H9 (cell line): ENCODE data around the gene OXER1. TPM values are rescaled to one million over a fixed set of nuclear protein-coding genes. Genes with fewer than 3 reads are reported as not detected.

Experiments
- DNase-seq: peaks from one replicate; pipeline ENCODE4 v3.0.0-alpha.2; 2017
- H2AFZ ChIP-seq: one replicate; pipeline ENCODE4 v1.6.1; 2013; ENCODE audit warnings: mild to moderate bottlenecking, low read length, control low read depth, moderate library complexity
- H2AK5ac ChIP-seq: 2 replicates; pipeline ENCODE4 v1.6.1; 2013; ENCODE audit warnings: low read length, control low read depth, mixed read lengths; ENCODE audit not compliant: insufficient read length
- H2BK120ac ChIP-seq: one replicate; pipeline ENCODE4 v1.6.1; 2013; ENCODE audit warnings: low read depth, mild to moderate bottlenecking, low read length, control low read depth, inconsistent platforms; ENCODE audit not compliant: poor library complexity, severe bottlenecking
- H2BK12ac ChIP-seq: 2 replicates; pipeline ENCODE4 v1.6.1; 2013; ENCODE audit warnings: low read length, control low read depth, mixed read lengths, low read depth; ENCODE audit not compliant: insufficient read length
- H2BK15ac ChIP-seq: 2 replicates; pipeline ENCODE4 v1.6.1; 2013; ENCODE audit warnings: low read depth, low read length, control low read depth
- H2BK20ac ChIP-seq: one replicate; pipeline ENCODE4 v1.6.1; 2013; ENCODE audit warnings: low read depth, mild to moderate bottlenecking, low read length, control low read depth, inconsistent platforms; ENCODE audit not compliant: poor library complexity, severe bottlenecking
- H2BK5ac ChIP-seq: 2 replicates; pipeline ENCODE4 v1.6.1; 2013; ENCODE audit warnings: low read length, control low read depth, mixed read lengths; ENCODE audit not compliant: insufficient read length
- H3K14ac ChIP-seq: 2 replicates; pipeline ENCODE4 v1.6.1; 2013; ENCODE audit warnings: low read length, control low read depth; ENCODE audit not compliant: insufficient read depth
- H3K18ac ChIP-seq: 2 replicates; pipeline ENCODE4 v1.6.1; 2013; ENCODE audit warnings: low read depth, mild to moderate bottlenecking, mixed read lengths, low read length, control low read depth; ENCODE audit not compliant: insufficient read length
- H3K23ac ChIP-seq: 2 replicates; pipeline ENCODE4 v1.6.1; 2013; ENCODE audit warnings: low read length, control low read depth, mixed read lengths, low read depth; ENCODE audit not compliant: insufficient read length
- H3K23me2 ChIP-seq: 2 replicates; pipeline ENCODE4 v1.6.1; 2013; ENCODE audit warnings: low read depth, mild to moderate bottlenecking, mixed read lengths, low read length, control low read depth; ENCODE audit not compliant: insufficient read length, poor library complexity, severe bottlenecking
- H3K27ac ChIP-seq: 2 replicates; pipeline ENCODE4 v1.5.1; 2013; ENCODE audit warnings: low read length, control low read depth, mixed read lengths, low read depth; ENCODE audit not compliant: insufficient read length
- H3K27me3 ChIP-seq: 2 replicates; pipeline ENCODE4 v1.6.1; 2013; ENCODE audit warnings: low read length, control low read depth, inconsistent platforms; ENCODE audit not compliant: insufficient read depth
- H3K4ac ChIP-seq: 2 replicates; pipeline ENCODE4 v1.6.1; 2013; ENCODE audit warnings: low read depth, mild to moderate bottlenecking, control low read depth, inconsistent platforms, low read length, moderate library complexity
- H3K4me1 ChIP-seq: 2 replicates; pipeline ENCODE4 v1.6.1; 2013; ENCODE audit warnings: low read length, control low read depth, inconsistent platforms; ENCODE audit not compliant: insufficient read depth
- H3K4me2 ChIP-seq: 2 replicates; pipeline ENCODE4 v1.6.1; 2013; ENCODE audit warnings: low read length, control low read depth, mixed read lengths; ENCODE audit not compliant: insufficient read length, insufficient read depth
- H3K56ac ChIP-seq: 2 replicates; pipeline ENCODE4 v1.6.1; 2013; ENCODE audit warnings: low read depth, mild to moderate bottlenecking, mixed read lengths, low read length, control low read depth; ENCODE audit not compliant: insufficient read length
- H3K79me1 ChIP-seq: 2 replicates; pipeline ENCODE4 v1.6.1; 2013; ENCODE audit warnings: low read depth, mild to moderate bottlenecking, moderate library complexity, low read length, control low read depth, inconsistent platforms; ENCODE audit not compliant: insufficient read depth, poor library complexity, severe bottlenecking
- H3K79me2 ChIP-seq: 2 replicates; pipeline ENCODE4 v1.6.1; 2013; ENCODE audit warnings: low read length, control low read depth, inconsistent platforms; ENCODE audit not compliant: insufficient read depth
- H3K9ac ChIP-seq: 2 replicates; pipeline ENCODE4 v1.6.1; 2013; ENCODE audit warnings: low read length, control low read depth, mixed read lengths; ENCODE audit not compliant: insufficient read length; ENCODE audit errors: extremely low read depth
- H3K9me3 ChIP-seq: one replicate; pipeline ENCODE4 v1.6.1; 2013; ENCODE audit warnings: low read depth, low read length, inconsistent platforms; ENCODE audit not compliant: control insufficient read depth
- H3T11ph ChIP-seq: one replicate; pipeline ENCODE4 v1.6.1; 2013; ENCODE audit warnings: mild to moderate bottlenecking, low read length, control low read depth, inconsistent platforms
- H4K20me1 ChIP-seq: one replicate; pipeline ENCODE4 v1.6.1; 2013; ENCODE audit not compliant: control insufficient read depth, insufficient read length, insufficient read depth
- H4K5ac ChIP-seq: 2 replicates; pipeline ENCODE4 v1.6.1; 2013; ENCODE audit warnings: low read depth, mild to moderate bottlenecking, mixed read lengths, low read length, control low read depth; ENCODE audit not compliant: insufficient read length
- H4K8ac ChIP-seq: replicated peaks from 2 replicates; pipeline ENCODE4 v1.6.1; 2013; ENCODE audit warnings: low read length, control low read depth, mixed read lengths, low read depth; ENCODE audit not compliant: insufficient read length
- H4K91ac ChIP-seq: 2 replicates; pipeline ENCODE4 v1.6.1; 2013; ENCODE audit warnings: low read depth, mild to moderate bottlenecking, moderate library complexity, mixed read lengths, low read length, control low read depth; ENCODE audit not compliant: insufficient read length
- H3K27ac Mint-ChIP-seq, 3 experiments: 2 replicates in 2 of 3; 3 replicates in 1 of 3; pipeline ENCODE4 v1.8.0; 2020 to 2021; ENCODE audit warnings: mixed read lengths in 3 of 3, mild to moderate bottlenecking in 1 of 3, moderate library complexity in 1 of 3
- H3K27me3 Mint-ChIP-seq: 2 replicates; pipeline ENCODE4 v1.8.0; 2021; ENCODE audit warnings: low read depth, mild to moderate bottlenecking, moderate library complexity, mixed read lengths
- H3K36me3 Mint-ChIP-seq, 3 experiments: 2 replicates in 2 of 3; 3 replicates in 1 of 3; pipeline ENCODE4 v1.8.0; 2020 to 2021; ENCODE audit warnings: low read depth in 3 of 3, mixed read lengths in 3 of 3; ENCODE audit not compliant: insufficient read depth in 1 of 3
- H3K4me1 Mint-ChIP-seq, 2 experiments: 2 replicates each; pipeline ENCODE4 v1.8.0; 2020; ENCODE audit warnings: mixed read lengths in 2 of 2
- H3K4me3 Mint-ChIP-seq, 2 experiments: 2 replicates in 1 of 2; 3 replicates in 1 of 2; pipeline ENCODE4 v1.8.0; 2020 to 2021; ENCODE audit warnings: mild to moderate bottlenecking in 2 of 2, mixed read lengths in 2 of 2, moderate library complexity in 1 of 2
- H3K9me3 Mint-ChIP-seq, 2 experiments: 2 replicates in 1 of 2; 3 replicates in 1 of 2; pipeline ENCODE4 v1.8.0; 2020; ENCODE audit warnings: mild to moderate bottlenecking in 2 of 2, mixed read lengths in 2 of 2, moderate library complexity in 1 of 2
- WGBS: extraction: QIAGEN DNeasy Blood & Tissue Kit; methylation state at CpG from one replicate; pipeline ENCODE4 v1.1.7; 2013; ENCODE audit warnings: missing lambda C conversion rate, low lambda C conversion rate, mixed read lengths; ENCODE audit not compliant: insufficient read length; ENCODE audit errors: extremely low coverage; 5-methylcytosine and 5-hydroxymethylcytosine counted together
- total RNA-seq: library from RNA; stranded (reverse); gene quantifications from 2 replicates; pipeline ENCODE4 v1.2.1, GENCODE V29; 2021
- TF ChIP-seq, protein P1 (sequence below): fragments of 200-600 bp; sonication (generic); conservative IDR thresholded peaks from 3 replicates; pipeline ENCODE4 v1.8.0; 2021; ENCODE audit warnings: antibody characterized with exemption, mild to moderate bottlenecking

Gene OXER1
- total RNA-seq, 1 experiment from 2014 or later: 1.6 TPM

DNA sequence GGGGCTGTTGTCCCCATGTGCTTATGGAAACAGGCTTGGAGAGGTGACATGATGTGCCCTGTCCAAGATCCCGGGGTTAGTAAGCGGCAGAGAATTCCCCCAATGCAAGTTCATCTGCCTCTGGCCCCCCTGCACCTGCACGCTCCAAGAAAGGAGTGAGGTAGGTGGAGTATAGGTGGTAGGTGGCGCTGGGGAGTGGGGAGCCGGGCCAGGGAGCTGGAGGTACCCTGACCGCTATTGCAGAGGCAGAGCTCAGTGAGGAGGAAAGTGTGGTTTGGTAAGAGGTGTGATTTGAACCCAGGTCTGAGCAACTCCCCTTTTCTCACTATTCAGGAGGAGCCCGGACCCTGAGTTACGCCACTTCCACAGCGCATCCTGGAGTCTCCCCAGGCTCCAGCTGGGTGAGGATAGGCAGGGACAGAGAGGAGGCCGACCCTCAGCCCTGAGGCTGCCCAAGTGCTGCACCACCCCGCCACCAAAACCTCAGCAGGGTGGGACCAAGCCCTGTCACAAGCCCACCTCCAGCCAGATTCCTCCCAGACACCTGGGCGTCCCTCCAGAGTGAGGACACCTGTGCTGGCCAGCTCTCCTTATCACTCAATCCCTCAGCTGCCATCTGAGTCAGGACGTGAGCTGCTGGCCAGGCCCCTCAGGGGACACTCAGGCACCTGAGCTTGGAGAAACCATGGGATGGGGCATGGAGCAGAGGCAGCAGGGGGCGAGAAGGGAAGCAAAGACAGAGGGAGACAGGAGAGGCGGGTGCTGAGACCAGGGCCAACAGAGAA is 22.8 kb upstream of the OXER1 start:
- WGBS: no CpG with 5 or more reads among the region's 15 CpGs
- H3K27me3 ChIP-seq: peaks cover 4% of the 10 kb centered on the region; the same call in 1 of the 2 replicates
- Mint-ChIP-seq H3K4me1 (peaks cover 7 to 36% of the 10 kb centered on the region in 2 experiments), H3K36me3 (peaks cover 3 to 13% (median 11%) of the 10 kb centered on the region in 3 experiments), H3K27me3 (peaks cover 20% of the 10 kb centered on the region), H3K27ac (no peak overlapping the region; a peak in 1 of 7 replicates), H3K4me3 (no peak overlapping the region), H3K9me3 (peaks cover 4 to 7% of the 10 kb centered on the region in 2 experiments; a peak in 4 of 5 replicates)
- H3K27ac ChIP-seq: no peak overlapping the region
- H4K91ac ChIP-seq: no peak overlapping the region
- no peak overlapping the region for H3K56ac ChIP-seq
- H2BK12ac ChIP-seq: no peak overlapping the region
- no peak overlapping the region for H2BK20ac ChIP-seq
- no peak overlapping the region for H3K4me2 ChIP-seq
- H3K14ac ChIP-seq: no peak overlapping the region
- H2BK15ac ChIP-seq: no peak overlapping the region
- no peak overlapping the region for H3K4ac ChIP-seq
- H2AFZ ChIP-seq: no peak overlapping the region
- no peak overlapping the region for H2BK5ac ChIP-seq
- no peak overlapping the region for H3T11ph ChIP-seq
- no peak for DNase-seq
- H4K5ac ChIP-seq: no peak overlapping the region
- H3K23ac ChIP-seq: no peak overlapping the region
- TF ChIP-seq, protein P1, sequence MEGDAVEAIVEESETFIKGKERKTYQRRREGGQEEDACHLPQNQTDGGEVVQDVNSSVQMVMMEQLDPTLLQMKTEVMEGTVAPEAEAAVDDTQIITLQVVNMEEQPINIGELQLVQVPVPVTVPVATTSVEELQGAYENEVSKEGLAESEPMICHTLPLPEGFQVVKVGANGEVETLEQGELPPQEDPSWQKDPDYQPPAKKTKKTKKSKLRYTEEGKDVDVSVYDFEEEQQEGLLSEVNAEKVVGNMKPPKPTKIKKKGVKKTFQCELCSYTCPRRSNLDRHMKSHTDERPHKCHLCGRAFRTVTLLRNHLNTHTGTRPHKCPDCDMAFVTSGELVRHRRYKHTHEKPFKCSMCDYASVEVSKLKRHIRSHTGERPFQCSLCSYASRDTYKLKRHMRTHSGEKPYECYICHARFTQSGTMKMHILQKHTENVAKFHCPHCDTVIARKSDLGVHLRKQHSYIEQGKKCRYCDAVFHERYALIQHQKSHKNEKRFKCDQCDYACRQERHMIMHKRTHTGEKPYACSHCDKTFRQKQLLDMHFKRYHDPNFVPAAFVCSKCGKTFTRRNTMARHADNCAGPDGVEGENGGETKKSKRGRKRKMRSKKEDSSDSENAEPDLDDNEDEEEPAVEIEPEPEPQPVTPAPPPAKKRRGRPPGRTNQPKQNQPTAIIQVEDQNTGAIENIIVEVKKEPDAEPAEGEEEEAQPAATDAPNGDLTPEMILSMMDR: peak; percentile 27; the same call in 1 of the 3 replicates
- H3K9ac ChIP-seq: no peak overlapping the region
- no peaks in the 10 kb centered on the region for H3K23me2 ChIP-seq
- no peaks in the 10 kb centered on the region for H3K9me3 ChIP-seq
- H4K8ac ChIP-seq: no peak overlapping the region
- H3K79me1 ChIP-seq: no peaks in the 10 kb centered on the region
- no peak overlapping the region for H2AK5ac ChIP-seq
- no peaks in the 10 kb centered on the region for H3K4me1 ChIP-seq
- H3K79me2 ChIP-seq: no peaks in the 10 kb centered on the region
- H2BK120ac ChIP-seq: no peak overlapping the region
- H3K18ac ChIP-seq: no peak overlapping the region
- no peaks in the 10 kb centered on the region for H4K20me1 ChIP-seq
